Esophagus (tissue), 2 donors: ENCODE data around the gene KRTAP10-12. TPM values are rescaled to one million over a fixed set of nuclear protein-coding genes. Genes with fewer than 3 reads are reported as not detected.

Experiments
- H3K27ac ChIP-seq, 2 donors: one replicate each; pipeline ENCODE4 v1.5.1; 2013; ENCODE audit warnings: low read depth in 2 of 2, mild to moderate bottlenecking in 2 of 2, inconsistent platforms in 1 of 2, low read length in 1 of 2, moderate library complexity in 1 of 2
- H3K27me3 ChIP-seq, 2 donors: one replicate each; pipeline ENCODE4 v1.6.1; 2013; ENCODE audit warnings: low read length in 2 of 2, control low read depth in 1 of 2, mild to moderate bottlenecking in 1 of 2; ENCODE audit not compliant: insufficient read depth in 2 of 2, control insufficient read depth in 1 of 2
- H3K36me3 ChIP-seq, 2 donors: one replicate each; pipeline ENCODE4 v1.6.1; 2013; ENCODE audit warnings: low read length in 1 of 2; ENCODE audit not compliant: control insufficient read depth in 2 of 2, insufficient read depth in 2 of 2
- H3K4me1 ChIP-seq, 2 donors: one replicate each; pipeline ENCODE4 v1.6.1; 2013; ENCODE audit warnings: low read length in 1 of 2; ENCODE audit not compliant: control insufficient read depth in 2 of 2, insufficient read depth in 2 of 2
- H3K4me3 ChIP-seq, 2 donors: one replicate each; pipeline ENCODE4 v1.5.1; 2013; ENCODE audit warnings: low read length in 2 of 2, mild to moderate bottlenecking in 2 of 2, low read depth in 1 of 2, moderate library complexity in 1 of 2
- H3K9me3 ChIP-seq, 2 donors: one replicate each; pipeline ENCODE4 v1.6.1; 2013; ENCODE audit warnings: mild to moderate bottlenecking in 2 of 2, low read depth in 1 of 2, low read length in 1 of 2, moderate library complexity in 1 of 2; ENCODE audit not compliant: control insufficient read depth in 2 of 2, insufficient read depth in 1 of 2
- WGBS, 2 donors: extraction: QIAGEN DNeasy Blood & Tissue Kit; methylation state at CpG; one replicate each; pipeline ENCODE4 v1.1.7; 2013; 5-methylcytosine and 5-hydroxymethylcytosine counted together
- polyA plus RNA-seq, 2 donors: library from polyadenylated mRNA; stranded (reverse); fragments of 200-250 nt; gene quantifications; one replicate each; pipeline ENCODE4 v1.2.3, GENCODE V29; 2013
- donor health status: healthy with polysubstance abuse.
- donor health status: Bipolar disorder and iron deficiency.

Gene KRTAP10-12
- polyA plus RNA-seq, 2 donors = not detected

GRCh38 chr21:44695641-44696040 is 1.3 kb upstream of the KRTAP10-12 start:
- Histone ChIP-seq H3K27ac (no peak overlapping the region), H3K36me3 (no peaks in the 10 kb centered on the region), H3K9me3 (no peaks in the 10 kb centered on the region), H3K4me1 (no peaks in the 10 kb centered on the region), H3K27me3 (peaks cover 0 to 1% of the 10 kb centered on the region in 2 donors), H3K4me3 (no peak overlapping the region)
- 76 to 80% methylated on average over 8 of the region's 8 CpGs for WGBS, 2 donors

GRCh38 chr21:44696572-44696971 is 400 bp upstream of the KRTAP10-12 start:
- Histone ChIP-seq H3K27me3 (peaks cover 0 to 4% of the 10 kb centered on the region in 2 donors), H3K4me1 (no peaks in the 10 kb centered on the region), H3K9me3 (no peaks in the 10 kb centered on the region), H3K4me3 (no peak overlapping the region), H3K27ac (no peak overlapping the region), H3K36me3 (no peaks in the 10 kb centered on the region)
- WGBS, 2 donors = 63 to 77% methylated on average over 10 of the region's 10 CpGs

- no peaks in the 10 kb centered on the region for H3K36me3 ChIP-seq
- no peaks in the 10 kb centered on the region for H3K4me1 ChIP-seq
- 34 to 45% methylated on average over 35 of the region's 35 CpGs for WGBS, 2 donors
- H3K4me3 ChIP-seq = no peak overlapping the region
- H3K9me3 ChIP-seq = peaks cover 0 to 3% of the 10 kb centered on the region in 2 donors
- H3K27me3 ChIP-seq = peaks cover 0 to 4% of the 10 kb centered on the region in 2 donors
- no peak overlapping the region for H3K27ac ChIP-seq
Observed at GRCh38 chr21:44697811-44698734, 1.1 kb downstream of the KRTAP10-12 start.

DNA sequence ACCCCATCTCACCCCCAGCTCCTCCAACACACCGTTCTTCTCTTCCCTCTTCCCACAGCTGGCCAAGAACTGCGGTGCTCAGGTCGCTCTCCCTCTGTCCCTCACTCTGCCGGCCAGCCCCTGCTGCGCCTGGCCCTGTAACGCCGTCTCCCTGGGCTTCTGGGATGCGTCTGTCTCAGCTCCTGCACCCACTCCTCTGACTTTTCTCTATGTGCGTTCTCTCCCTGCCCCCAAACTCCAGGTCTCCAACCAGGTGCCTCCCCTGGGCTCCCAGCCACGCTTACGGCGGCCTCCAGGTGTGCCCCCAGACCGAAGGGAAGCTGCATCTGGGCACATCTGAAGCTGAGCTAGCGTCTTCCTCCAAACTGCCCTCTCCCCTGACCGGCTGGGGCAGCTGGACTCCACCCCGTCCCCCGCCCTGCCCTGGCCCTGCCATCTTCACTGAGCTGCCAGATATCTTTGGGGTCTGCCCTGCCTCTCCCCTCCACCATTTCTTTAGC is 2.6 kb downstream of the KRTAP10-12 start:
- Histone ChIP-seq H3K27me3 (peaks cover 0 to 4% of the 10 kb centered on the region in 2 donors), H3K27ac (no peak overlapping the region), H3K36me3 (no peaks in the 10 kb centered on the region), H3K4me1 (no peaks in the 10 kb centered on the region), H3K4me3 (no peak overlapping the region), H3K9me3 (peaks cover 0 to 3% of the 10 kb centered on the region in 2 donors)
- 59 to 69% methylated on average over 17 of the region's 17 CpGs for WGBS, 2 donors

DNA sequence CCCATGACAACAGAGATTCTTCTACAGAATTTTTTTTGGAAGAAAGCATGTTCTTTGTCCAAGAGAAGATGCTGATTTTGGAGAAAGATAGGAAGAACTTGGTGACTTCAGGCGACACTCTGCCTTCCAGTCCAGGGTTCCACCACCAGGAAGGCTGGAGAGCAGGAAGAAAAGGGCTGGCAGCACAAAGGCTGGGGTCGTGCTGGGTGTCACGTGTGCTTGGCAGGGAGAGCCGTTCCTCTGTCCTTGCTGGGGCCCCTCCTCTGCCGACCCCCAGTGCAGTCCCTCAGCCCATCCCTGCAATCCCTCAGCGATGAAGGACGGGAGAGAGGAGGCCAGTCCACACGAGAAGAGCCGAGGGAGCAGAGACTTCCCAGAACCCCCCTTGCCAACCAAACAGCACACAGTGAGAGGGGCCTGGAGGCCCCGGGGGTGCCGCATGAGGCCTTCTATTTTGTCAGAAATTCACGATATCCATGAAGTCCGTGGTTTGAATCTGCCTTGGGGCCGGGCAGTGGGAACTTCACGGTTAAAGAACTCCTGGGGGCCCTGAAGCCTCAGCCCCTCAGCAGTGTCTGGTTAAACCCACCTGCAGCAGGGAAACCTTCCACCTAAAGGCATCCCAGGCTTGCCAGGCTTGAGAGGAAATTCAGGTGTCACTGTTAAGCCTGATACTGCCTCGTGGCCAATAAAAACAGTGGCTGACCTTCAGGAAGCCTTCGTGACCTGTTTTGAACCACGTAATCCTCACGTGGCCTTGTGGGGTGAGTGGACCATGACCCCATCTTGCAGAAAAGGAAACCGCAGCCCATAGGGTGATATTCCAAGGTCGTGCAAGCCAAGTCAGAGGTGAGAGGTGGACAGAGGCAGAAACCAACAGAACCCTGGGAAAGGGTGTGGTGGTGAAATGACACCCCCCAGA is 3.4 kb downstream of the KRTAP10-12 start:
- H3K27me3 ChIP-seq = peaks cover 0 to 4% of the 10 kb centered on the region in 2 donors
- no peak overlapping the region for H3K4me3 ChIP-seq
- peaks cover 0 to 5% of the 10 kb centered on the region in 2 donors for H3K9me3 ChIP-seq
- H3K4me1 ChIP-seq = no peaks in the 10 kb centered on the region
- no peak overlapping the region for H3K27ac ChIP-seq
- H3K36me3 ChIP-seq = no peaks in the 10 kb centered on the region
- 49 to 62% methylated on average over 20 to 21 of the region's 21 CpGs for WGBS, 2 donors

GRCh38 chr21:44701023-44701400 is 4.0 kb downstream of the KRTAP10-12 start:
- H3K27me3 ChIP-seq = peaks cover 0 to 4% of the 10 kb centered on the region in 2 donors
- H3K4me1 ChIP-seq = no peaks in the 10 kb centered on the region
- H3K4me3 ChIP-seq = no peak overlapping the region
- 84 to 88% methylated on average over 14 of the region's 14 CpGs for WGBS, 2 donors
- H3K27ac ChIP-seq = no peak overlapping the region
- no peaks in the 10 kb centered on the region for H3K36me3 ChIP-seq
- peaks cover under 1 to 6% of the 10 kb centered on the region in 2 donors for H3K9me3 ChIP-seq

GRCh38 chr21:44701541-44701940 is 4.6 kb downstream of the KRTAP10-12 start:
- WGBS, 2 donors = 35 to 39% methylated on average over 12 of the region's 12 CpGs
- Histone ChIP-seq H3K27me3 (peaks cover 0 to 4% of the 10 kb centered on the region in 2 donors), H3K9me3 (peaks cover 4 to 12% of the 10 kb centered on the region in 2 donors), H3K27ac (no peak overlapping the region), H3K36me3 (no peaks in the 10 kb centered on the region), H3K4me3 (no peak overlapping the region), H3K4me1 (no peaks in the 10 kb centered on the region)

DNA sequence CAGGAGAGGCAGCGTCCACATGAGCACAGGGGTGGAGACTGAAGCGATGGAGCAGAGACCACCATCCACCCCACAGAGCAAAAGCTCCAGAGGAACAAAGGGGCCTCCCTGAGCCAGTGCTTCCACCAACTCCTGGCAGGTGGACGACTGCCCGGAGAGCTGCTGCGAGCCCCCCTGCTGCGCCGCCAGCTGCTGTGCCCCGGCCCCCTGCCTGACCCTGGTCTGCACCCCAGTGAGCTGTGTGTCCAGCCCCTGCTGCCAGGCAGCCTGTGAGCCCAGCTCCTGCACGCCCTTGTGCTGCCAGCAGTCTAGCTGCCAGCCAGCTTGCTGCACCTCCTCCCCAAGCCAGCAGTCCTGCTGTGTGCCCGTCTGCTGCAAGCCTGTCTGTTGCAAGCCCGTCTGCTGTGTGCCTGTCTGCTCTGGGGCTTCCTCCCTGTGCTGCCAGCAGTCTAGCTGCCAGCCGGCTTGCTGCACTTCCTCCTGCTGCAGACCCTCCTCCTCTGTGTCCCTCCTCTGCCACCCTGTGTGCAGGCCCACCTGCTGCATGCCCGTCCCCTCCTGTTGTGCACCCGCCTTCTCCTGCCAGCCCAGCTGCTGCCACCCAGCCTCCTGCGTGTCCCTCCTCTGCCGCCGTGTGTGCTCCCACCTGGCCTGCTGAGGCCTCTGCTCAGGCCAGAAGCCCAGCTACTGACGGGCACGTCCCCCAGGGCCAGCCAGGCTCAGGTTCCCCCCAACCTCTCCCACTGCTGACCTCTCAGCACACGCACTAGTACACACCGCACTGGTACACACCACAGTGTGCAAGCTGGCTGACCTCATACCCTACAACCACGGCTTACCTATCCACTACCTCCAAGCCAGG is 5.4 kb downstream of the KRTAP10-12 start:
- peaks cover 4 to 12% of the 10 kb centered on the region in 2 donors for H3K9me3 ChIP-seq
- no peak overlapping the region for H3K4me3 ChIP-seq
- 78 to 82% methylated on average over 20 to 22 of the region's 22 CpGs for WGBS, 2 donors
- H3K27me3 ChIP-seq = peaks cover 0 to 7% of the 10 kb centered on the region in 2 donors
- H3K4me1 ChIP-seq = no peaks in the 10 kb centered on the region
- no peaks in the 10 kb centered on the region for H3K36me3 ChIP-seq
- no peak overlapping the region for H3K27ac ChIP-seq
